Inflammatory macrophage treated with lipopolysaccharide for 1 hour (primary cell): Measurements from ENCODE around the gene C2orf92.
A peak's percentile ranks its signal among the peaks of the same experiment; 100 is the strongest.
"Not testable (repeated sequence)": the region's sequence is repeated elsewhere in the genome, so short reads cannot be mapped to it uniquely, and the experiment has no call there.

ENCODE experiments used
- DNase-seq, 2 donors: peaks; one replicate each; pipeline ENCODE4 v3.0.0-alpha.2; 2020 to 2022

C2orf92 gene

GRCh38 chr2:97669448-97669847, at the start of gene C2orf92:
C2orf92 (plus strand) TSS chr2:97669713; CDS start chr2:97669789, 76 bp downstream.
- DNase-seq, result no peak

- not testable (repeated sequence) for DNase-seq
Observed at GRCh38 chr2:97620492-97620891, 49.0 kb upstream of the C2orf92 start.

- not testable (repeated sequence) for DNase-seq
Observed at GRCh38 chr2:97622976-97623375, 46.5 kb upstream of the C2orf92 start.

GRCh38 chr2:97625354-97626048, 44.0 kb upstream of the C2orf92 start:
- DNase-seq, result not testable (repeated sequence)

GRCh38 chr2:97626049-97626430, 43.5 kb upstream of the C2orf92 start:
- not testable (repeated sequence) for DNase-seq

- no peak for DNase-seq
Observed at GRCh38 chr2:97644023-97644717, 25.3 kb upstream of the C2orf92 start.

GRCh38 chr2:97645112-97645694, 24.3 kb upstream of the C2orf92 start:
- DNase-seq, result peak; percentile 53 to 60

GRCh38 chr2:97645695-97646629, 23.6 kb upstream of the C2orf92 start, which contains the start of gene COX5B:
COX5B (plus strand) TSS chr2:97646062; CDS start chr2:97646087, 25 bp downstream.
- DNase-seq, result peak; percentile 99 to 100

GRCh38 chr2:97646977-97647376, 22.5 kb upstream of the C2orf92 start:
- no peak for DNase-seq

- no peak for DNase-seq
Observed at GRCh38 chr2:97651114-97651513, 18.4 kb upstream of the C2orf92 start.

- peak; percentile 28 to 33 for DNase-seq
Observed at GRCh38 chr2:97653473-97653872, 16.0 kb upstream of the C2orf92 start.

- no peak for DNase-seq
Observed at GRCh38 chr2:97653874-97654273, 15.6 kb upstream of the C2orf92 start.

- peak in 1 of 2 donors; percentile 45 for DNase-seq
Observed at GRCh38 chr2:97654309-97654708, 15.2 kb upstream of the C2orf92 start.

- no peak for DNase-seq
Observed at GRCh38 chr2:97654791-97655190, 14.7 kb upstream of the C2orf92 start.

- DNase-seq, result no peak
Observed at GRCh38 chr2:97656129-97656755, 13.3 kb upstream of the C2orf92 start.

GRCh38 chr2:97656905-97657587, 12.5 kb upstream of the C2orf92 start:
- DNase-seq, result peak in 1 of 2 donors; percentile 29

GRCh38 chr2:97657986-97658690, 11.4 kb upstream of the C2orf92 start:
- DNase-seq, result no peak

- DNase-seq, result no peak
Observed at GRCh38 chr2:97658691-97659157, 10.8 kb upstream of the C2orf92 start.

GRCh38 chr2:97659256-97660043, 10.1 kb upstream of the C2orf92 start:
- DNase-seq, result no peak
